Measurements from ENCODE around the gene FAM222B. TPM values are rescaled to one million over a fixed set of nuclear protein-coding genes. Genes with fewer than 3 reads are reported as not detected.
"Not testable (repeated sequence)": the region's sequence is repeated elsewhere in the genome, so short reads cannot be mapped to it uniquely, and the experiment has no call there.

The FAM222B gene
- total and polyA plus RNA-seq, 3 experiments from 2014 or later, result 19.3 to 21.5 (median 20.6) TPM

DNA sequence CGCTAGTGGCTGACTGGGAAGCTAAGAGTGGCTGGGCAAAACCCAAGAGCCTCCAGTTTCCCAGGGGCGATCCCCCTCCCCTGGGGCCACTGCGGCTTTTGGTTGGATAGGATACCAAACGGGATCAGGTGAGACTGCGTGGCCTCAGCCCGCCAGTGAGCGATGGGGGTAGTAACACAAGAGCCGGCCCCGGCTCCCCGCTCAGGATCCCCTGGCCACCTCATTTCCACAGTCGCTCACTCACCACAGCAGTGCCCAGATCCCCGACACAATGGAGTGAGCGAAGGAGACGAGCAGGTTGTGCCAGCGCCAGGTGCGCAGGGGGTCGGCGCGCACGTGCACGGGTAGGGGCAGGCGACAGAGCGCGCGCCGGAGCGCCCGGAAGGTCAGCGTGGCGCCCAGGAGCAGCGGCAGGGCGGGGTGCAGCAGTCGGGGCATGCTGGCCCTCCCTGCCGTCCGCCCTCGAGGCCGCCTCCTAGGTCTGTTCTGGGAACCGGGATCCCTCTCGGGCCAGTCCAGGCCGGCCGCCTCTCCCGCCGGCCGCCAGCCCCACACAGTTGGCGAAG is 116.8 kb downstream of the FAM222B start:
- Histone ChIP-seq H3K27me3 (ENCODE audit: insufficient read depth, low read length, poor library complexity, severe bottlenecking) (no peaks in the 10 kb centered on the region), H3K36me3 (ENCODE audit: insufficient read depth, low read length) (peaks cover 33% of the 10 kb centered on the region), H3K9me3 (ENCODE audit: low read length) (no peaks in the 10 kb centered on the region), H3K27ac (ENCODE audit: low read depth, low read length) (peak overlapping the region; percentile 72), H3K4me3 (ENCODE audit: low read length) (peak overlapping the region; percentile 49), H3K4me1 (ENCODE audit: insufficient read depth, low read length) (peaks cover 40% of the 10 kb centered on the region)
- ChIA-PET POLR2A (interaction anchor here (1.1 to 4.3 kb wide), 7 partner anchors 14 to 228 kb away, joined by 3 to 128 read pairs (median 13); partner anchors contain the start of genes BLTP2, PHF12, PROCA1 and TRAF4), CTCF (interaction anchor here (0.8 to 14.8 kb wide), 32 partner anchors 10 to 398 kb away, joined by 3 to 579 read pairs (median 7); partner anchors contain the start of genes BLTP2, DHRS13, FAM222B and PHF12)
- Mint-ChIP-seq H3K36me3 (peaks cover 0 to 60% (median 13%) of the 10 kb centered on the region in 3 donors), H3K4me3 (peak overlapping the region; percentile 78 to 90 (median 88)), H3K27ac (peak overlapping the region in 7 of 8 donors; percentile 55 to 92 (median 78)), H3K4me1 (peaks cover 58 to 79% (median 62%) of the 10 kb centered on the region in 3 donors), H3K9me3 (no peaks in the 10 kb centered on the region), H3K27me3 (peaks cover 0 to 5% of the 10 kb centered on the region in 2 donors)
- peak in 3 of 5 donors; percentile 14 to 39 (median 28) for DNase-seq

DNA sequence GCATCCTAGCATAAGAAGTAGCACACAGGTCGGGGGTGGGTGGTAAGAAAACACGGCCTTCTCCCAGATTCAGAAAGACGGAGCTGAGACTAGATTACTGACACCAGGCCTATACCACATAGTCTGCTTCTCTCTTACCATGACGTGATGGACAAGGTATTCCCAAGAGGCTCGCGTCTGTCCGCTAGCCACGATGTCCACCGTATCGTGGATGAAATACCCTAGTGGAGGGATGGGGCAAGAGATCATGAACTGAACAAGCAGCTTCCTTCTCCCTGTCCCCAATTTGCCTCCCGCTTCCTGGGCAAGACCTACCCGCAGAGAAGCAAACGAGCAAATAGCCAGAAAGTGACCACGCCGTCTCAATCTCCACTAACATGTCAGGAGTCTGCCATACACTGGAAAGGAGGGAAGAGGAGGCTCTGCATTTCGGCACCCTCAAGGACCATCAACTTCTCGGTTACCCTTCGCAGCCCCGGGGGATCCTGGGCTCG is 117.4 kb downstream of the FAM222B start:
- peaks cover 64 to 85% (median 67%) of the 10 kb centered on the region in 3 donors for H3K4me1 Mint-ChIP-seq

DNA sequence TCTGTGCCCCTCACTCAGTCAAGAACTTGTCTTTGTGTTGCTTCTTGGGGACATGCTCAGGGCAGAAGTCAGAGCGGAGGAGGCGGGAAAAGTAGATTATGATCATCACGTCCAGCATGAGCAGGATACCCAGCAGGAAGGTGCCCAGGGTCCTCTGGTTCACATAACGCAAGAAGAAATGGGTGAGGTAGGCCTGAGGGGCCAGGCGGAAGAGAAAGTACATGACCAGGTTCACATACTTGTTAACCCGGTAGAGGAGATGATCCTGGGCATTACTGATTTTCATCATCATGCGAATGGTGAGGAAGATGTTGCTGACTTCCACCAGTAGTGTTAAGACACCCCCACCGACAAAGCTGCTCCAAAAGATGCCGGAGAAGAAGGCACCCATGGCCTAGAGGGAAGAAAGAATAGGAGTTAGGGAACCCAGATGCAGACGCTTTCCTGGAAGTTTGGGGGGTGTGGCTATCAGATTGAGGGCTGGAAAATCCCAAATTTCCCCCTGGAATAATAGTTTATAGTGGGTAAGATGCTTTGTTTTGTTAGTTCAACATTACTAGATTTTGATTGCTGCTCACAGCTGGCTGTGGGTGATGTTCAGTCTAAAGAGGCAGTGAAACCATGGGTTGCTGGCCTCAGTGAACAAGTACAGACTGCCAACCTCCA is 118.0 kb downstream of the FAM222B start:
- peaks cover 35% of the 10 kb centered on the region for H3K36me3 ChIP-seq (ENCODE audit: insufficient read depth, low read length)
- Mint-ChIP-seq H3K27ac (peak overlapping the region; percentile 40 to 92 (median 78)), H3K27me3 (peaks cover 0 to 5% of the 10 kb centered on the region in 2 donors), H3K4me3 (peak overlapping the region; percentile 78 to 90 (median 88)), H3K36me3 (peaks cover 3 to 70% (median 19%) of the 10 kb centered on the region in 3 donors), H3K9me3 (no peaks in the 10 kb centered on the region), H3K4me1 (peaks cover 67 to 87% (median 73%) of the 10 kb centered on the region in 3 donors)
- peaks cover 45% of the 10 kb centered on the region for H3K4me1 ChIP-seq (ENCODE audit: insufficient read depth, low read length)
- ChIA-PET CTCF (interaction anchor here (0.8 to 14.8 kb wide), 3 partner anchors 22 to 229 kb away, joined by 4 to 579 read pairs (median 16); partner anchors contain the start of gene TRAF4), POLR2A (interaction anchor here (3.0 kb wide), 1 partner anchor 79 kb away, joined by 18 read pairs; the partner anchor contains the start of gene BLTP2)
- H3K9me3 ChIP-seq (ENCODE audit: low read length), result no peaks in the 10 kb centered on the region
- no peak overlapping the region for H3K4me3 ChIP-seq (ENCODE audit: low read length)
- DNase-seq, result no peak
- no peak overlapping the region for H3K27ac ChIP-seq (ENCODE audit: low read depth, low read length)
- H3K27me3 ChIP-seq (ENCODE audit: insufficient read depth, low read length, poor library complexity, severe bottlenecking), result no peaks in the 10 kb centered on the region

More for the DNA sequence above, 117.4 kb downstream of the FAM222B start:
- no peaks in the 10 kb centered on the region for H3K9me3 Mint-ChIP-seq
- peaks cover 35% of the 10 kb centered on the region for H3K36me3 ChIP-seq (ENCODE audit: insufficient read depth, low read length)
- H3K27me3 ChIP-seq (ENCODE audit: insufficient read depth, low read length, poor library complexity, severe bottlenecking), result no peaks in the 10 kb centered on the region
- CTCF ChIA-PET, result interaction anchor here (0.8 to 14.8 kb wide), 4 partner anchors 22 to 228 kb away, joined by 4 to 579 read pairs (median 15); partner anchors contain the start of gene TRAF4
- H3K9me3 ChIP-seq (ENCODE audit: low read length), result no peaks in the 10 kb centered on the region
- H3K4me3 ChIP-seq (ENCODE audit: low read length), result peak overlapping the region; percentile 49
- H3K4me3 Mint-ChIP-seq, result peak overlapping the region; percentile 78 to 90 (median 88)
- H3K27ac ChIP-seq (ENCODE audit: low read depth, low read length), result peak overlapping the region; percentile 72
- peaks cover 0 to 5% of the 10 kb centered on the region in 2 donors for H3K27me3 Mint-ChIP-seq
- DNase-seq, result no peak
- POLR2A ChIA-PET, result interaction anchor here (3.0 to 4.3 kb wide), 3 partner anchors 22 to 225 kb away, joined by 18 to 128 read pairs (median 44); partner anchors contain the start of genes BLTP2, PHF12 and TRAF4
- H3K27ac Mint-ChIP-seq, result peak overlapping the region; percentile 40 to 92 (median 80)
- peaks cover 45% of the 10 kb centered on the region for H3K4me1 ChIP-seq (ENCODE audit: insufficient read depth, low read length)
- peaks cover 3 to 65% (median 18%) of the 10 kb centered on the region in 3 donors for H3K36me3 Mint-ChIP-seq

DNA sequence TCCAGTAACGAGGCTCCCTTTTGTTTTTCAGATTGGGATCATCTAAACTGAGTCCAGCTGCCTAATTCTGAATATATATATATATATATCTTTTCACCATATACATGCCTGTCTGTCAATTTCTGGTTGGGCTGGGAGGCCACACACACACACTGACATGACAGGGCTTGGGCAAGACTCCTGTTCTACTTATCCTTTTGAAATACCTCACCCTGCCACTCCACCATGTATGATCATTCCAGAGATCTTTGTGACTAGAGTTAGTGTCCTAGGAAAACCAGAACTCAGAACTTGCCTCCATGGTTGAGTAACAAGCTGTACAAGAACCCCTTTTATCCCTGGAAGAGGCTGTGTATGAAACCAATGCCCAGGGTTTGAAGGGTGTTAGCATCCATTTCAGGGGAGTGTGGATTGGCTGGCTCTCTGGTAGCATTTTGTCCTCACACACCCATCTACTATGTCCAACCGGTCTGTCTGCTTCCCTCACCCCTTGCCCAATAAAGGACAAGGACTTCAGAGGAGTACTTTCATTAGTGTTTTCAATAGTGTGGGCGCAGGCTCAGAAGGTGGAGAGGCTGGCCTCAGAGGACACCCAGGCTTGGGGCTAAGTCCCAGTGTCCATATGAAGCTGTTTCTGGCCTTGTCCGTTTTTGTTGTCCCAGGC is 118.6 kb downstream of the FAM222B start:
- Mint-ChIP-seq H3K27ac (peak overlapping the region in 6 of 8 donors; percentile 44 to 92 (median 70)), H3K4me1 (peaks cover 70 to 89% (median 76%) of the 10 kb centered on the region in 3 donors), H3K36me3 (peaks cover 3 to 70% (median 19%) of the 10 kb centered on the region in 3 donors), H3K4me3 (peak overlapping the region in 6 of 7 donors; percentile 13 to 90 (median 86))
- H3K4me3 ChIP-seq (ENCODE audit: low read length); H3K9me3 ChIP-seq (ENCODE audit: low read length); POLR2A ChIA-PET; H3K27me3 ChIP-seq (ENCODE audit: insufficient read depth, low read length, poor library complexity, severe bottlenecking); DNase-seq; H3K9me3 Mint-ChIP-seq; H3K27ac ChIP-seq (ENCODE audit: low read depth, low read length); H3K27me3 Mint-ChIP-seq: not testable (repeated sequence)
- Histone ChIP-seq H3K4me1 (ENCODE audit: insufficient read depth, low read length) (peaks cover 46% of the 10 kb centered on the region), H3K36me3 (ENCODE audit: insufficient read depth, low read length) (peaks cover 35% of the 10 kb centered on the region)
- CTCF ChIA-PET, result interaction anchor here (1.4 to 14.8 kb wide), 2 partner anchors 12 to 23 kb away, joined by 3 to 579 read pairs; partner anchors contain the start of genes PROCA1 and TRAF4

DNA sequence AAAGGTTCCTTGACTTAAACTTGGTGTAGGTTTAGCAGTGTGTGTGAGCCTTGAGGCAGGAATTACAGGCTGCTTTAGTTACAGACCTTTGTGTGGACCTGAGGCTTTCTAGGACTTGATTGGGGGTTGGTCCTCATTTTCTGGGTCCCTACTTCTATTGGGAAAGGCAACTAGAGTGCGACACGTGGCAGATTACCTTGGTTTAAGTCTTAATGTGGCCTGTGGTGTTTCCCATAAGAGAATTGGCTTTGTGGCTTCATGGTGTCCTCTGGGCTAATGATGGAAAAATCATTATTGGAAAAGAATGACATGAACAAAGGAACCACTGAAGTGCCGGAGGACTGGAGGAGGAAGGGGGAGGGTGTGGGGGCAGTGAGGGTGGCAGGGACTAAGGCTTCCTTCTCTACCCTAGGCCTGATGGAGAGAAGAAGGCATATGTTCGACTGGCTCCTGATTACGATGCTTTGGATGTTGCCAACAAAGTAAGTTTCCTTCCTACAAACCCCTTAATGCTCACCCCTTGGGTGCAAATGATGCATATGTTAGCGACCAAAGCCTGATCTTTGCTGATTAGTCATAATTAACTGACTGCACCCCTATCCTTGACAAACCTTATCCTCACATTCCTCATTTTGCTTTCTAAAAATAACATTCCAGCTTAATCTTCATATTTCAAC is 119.3 kb downstream of the FAM222B start:
- Histone ChIP-seq H3K9me3 (ENCODE audit: low read length) (no peaks in the 10 kb centered on the region), H3K27me3 (ENCODE audit: insufficient read depth, low read length, poor library complexity, severe bottlenecking) (no peaks in the 10 kb centered on the region), H3K4me1 (ENCODE audit: insufficient read depth, low read length) (peaks cover 46% of the 10 kb centered on the region), H3K27ac (ENCODE audit: low read depth, low read length) (no peak overlapping the region), H3K36me3 (ENCODE audit: insufficient read depth, low read length) (peaks cover 35% of the 10 kb centered on the region), H3K4me3 (ENCODE audit: low read length) (no peak overlapping the region)
- Mint-ChIP-seq H3K4me3 (peak overlapping the region in 6 of 7 donors; percentile 13 to 89 (median 33)), H3K4me1 (peaks cover 69 to 89% (median 76%) of the 10 kb centered on the region in 3 donors), H3K9me3 (no peaks in the 10 kb centered on the region), H3K27me3 (peaks cover 0 to 11% of the 10 kb centered on the region in 2 donors), H3K36me3 (peaks cover 3 to 66% (median 19%) of the 10 kb centered on the region in 3 donors), H3K27ac (peak overlapping the region in 7 of 8 donors; percentile 61 to 92 (median 77))
- ChIA-PET POLR2A (no interaction called here), CTCF (interaction anchor here (1.4 to 14.8 kb wide), 2 partner anchors 12 to 24 kb away, joined by 3 to 579 read pairs; partner anchors contain the start of genes PROCA1 and TRAF4)
- no peak for DNase-seq

DNA sequence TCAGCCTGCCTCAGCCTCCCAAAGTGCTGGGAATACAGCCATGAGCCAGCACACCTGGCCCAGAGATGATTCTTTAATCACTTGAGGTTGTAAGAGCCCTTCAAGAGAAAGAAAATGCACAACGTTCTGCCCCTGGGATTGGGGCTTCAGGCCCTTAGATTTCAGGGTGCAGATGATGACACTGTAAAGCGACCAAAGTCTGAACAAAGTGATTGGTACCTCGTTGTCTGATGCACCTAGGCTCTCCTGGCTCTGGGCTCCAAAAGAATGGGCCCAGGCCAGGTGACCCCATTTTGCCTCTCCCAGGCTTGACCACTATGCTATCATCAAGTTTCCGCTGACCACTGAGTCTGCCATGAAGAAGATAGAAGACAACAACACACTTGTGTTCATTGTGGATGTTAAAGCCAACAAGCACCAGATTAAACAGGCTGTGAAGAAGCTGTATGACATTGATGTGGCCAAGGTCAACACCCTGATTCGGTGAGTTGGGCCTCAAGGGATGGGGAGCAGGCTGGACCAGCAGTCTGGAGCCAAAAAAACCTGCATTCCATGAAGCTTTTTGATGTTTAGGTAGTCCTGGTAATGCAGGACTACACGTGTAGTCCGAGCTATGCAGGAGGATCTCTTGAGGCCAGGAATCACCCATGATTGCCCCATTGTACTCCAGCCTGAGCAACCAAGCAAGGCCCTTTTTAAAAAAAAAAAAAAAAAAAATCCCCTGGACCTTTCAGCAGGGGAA is 120.0 kb downstream of the FAM222B start:
- Histone ChIP-seq H3K27me3 (ENCODE audit: insufficient read depth, low read length, poor library complexity, severe bottlenecking) (no peaks in the 10 kb centered on the region), H3K36me3 (ENCODE audit: insufficient read depth, low read length) (peaks cover 35% of the 10 kb centered on the region), H3K9me3 (ENCODE audit: low read length) (no peaks in the 10 kb centered on the region), H3K4me3 (ENCODE audit: low read length) (no peak overlapping the region), H3K4me1 (ENCODE audit: insufficient read depth, low read length) (peaks cover 46% of the 10 kb centered on the region), H3K27ac (ENCODE audit: low read depth, low read length) (peak overlapping the region; percentile 32)
- DNase-seq, result no peak
- H3K36me3 Mint-ChIP-seq, result peaks cover 3 to 60% (median 19%) of the 10 kb centered on the region in 3 donors
- peaks cover 0 to 8% of the 10 kb centered on the region in 2 donors for H3K27me3 Mint-ChIP-seq
- peak overlapping the region in 7 of 8 donors; percentile 33 to 96 (median 93) for H3K27ac Mint-ChIP-seq
- ChIA-PET POLR2A (interaction anchor here (0.6 to 4.1 kb wide), 5 partner anchors 12 to 229 kb away, joined by 3 to 65 read pairs (median 4); partner anchors contain the start of genes BLTP2, PHF12 and PROCA1), CTCF (interaction anchor here (1.4 to 14.8 kb wide), 2 partner anchors 11 to 24 kb away, joined by 3 to 579 read pairs; partner anchors contain the start of genes PROCA1 and TRAF4)
- no peaks in the 10 kb centered on the region for H3K9me3 Mint-ChIP-seq
- peaks cover 66 to 85% (median 71%) of the 10 kb centered on the region in 3 donors for H3K4me1 Mint-ChIP-seq
- H3K4me3 Mint-ChIP-seq, result peak overlapping the region in 6 of 7 donors; percentile 15 to 99 (median 72)

Measured in CD8-positive, alpha-beta memory T cell (primary cell).